Upper lobe of left lung (tissue), 4 donors: ENCODE results near the gene FAM53A.

Experiments
- CTCF ChIP-seq, 6 experiments: fragments of 450-650 bp in 4 of 6; fragments of 200-600 bp in 2 of 6; sonication (generic) in 2 of 6; IDR thresholded peaks; one replicate each; pipeline ENCODE4 v1.5.1; 2016 to 2019; ENCODE audit warnings: antibody characterized with exemption in 6 of 6
- POLR2AphosphoS5 ChIP-seq, 2 donors: sonication (generic); formaldehyde crosslinking; IDR thresholded peaks; one replicate each; pipeline ENCODE4 v1.5.1; 2017; ENCODE audit warnings: antibody characterized with exemption in 2 of 2

GRCh38 chr4:1669270-1669669, 14.8 kb downstream of the FAM53A start:
- no peak for TF ChIP-seq CTCF (IDR thresholded peaks at IDR 0.05)
- no peak for TF ChIP-seq POLR2AphosphoS5 (IDR thresholded peaks at IDR 0.05)
